Upper lobe of left lung (tissue), 6 donors: Measurements from ENCODE around the gene DSTYK. TPM values are rescaled to one million over a fixed set of nuclear protein-coding genes. Genes with fewer than 3 reads are reported as not detected.

Experiments
- ATAC-seq, 2 donors: fragments of 200-7000 bp; cut with Tn5 transposase; one replicate each; pipeline ENCODE4 v1.9.1; 2022; ENCODE audit warnings: mild to moderate bottlenecking in 2 of 2, moderate library complexity in 2 of 2; ENCODE audit not compliant: low FRiP score in 2 of 2
- DNase-seq, 2 donors: peaks; one replicate each; pipeline ENCODE4 v3.0.0-alpha.2; 2019 to 2020
- H3K27ac ChIP-seq, 4 donors: fragments of 200-600 bp; sonication (generic); one replicate each; pipeline ENCODE4 v1.5.1; 2016 to 2019
- H3K27me3 ChIP-seq, 4 donors: fragments of 200-600 bp; sonication (generic); one replicate each; pipeline ENCODE4 v1.5.1; 2017 to 2019
- H3K36me3 ChIP-seq, 4 donors: fragments of 200-600 bp; sonication (generic); one replicate each; pipeline ENCODE4 v1.5.1; 2016 to 2019
- H3K4me1 ChIP-seq, 4 donors: fragments of 200-600 bp; sonication (generic); one replicate each; pipeline ENCODE4 v1.5.1; 2018 to 2019
- H3K4me3 ChIP-seq, 4 donors: fragments of 200-600 bp; sonication (generic); one replicate each; pipeline ENCODE4 v1.5.1; 2017 to 2019; ENCODE audit warnings: mild to moderate bottlenecking in 2 of 4, moderate library complexity in 1 of 4
- H3K9me3 ChIP-seq, 4 donors: fragments of 200-600 bp; sonication (generic); one replicate each; pipeline ENCODE4 v1.5.1; 2018 to 2019
- CTCF ChIP-seq, 6 experiments: fragments of 450-650 bp in 4 of 6; fragments of 200-600 bp in 2 of 6; sonication (generic) in 2 of 6; IDR thresholded peaks; one replicate each; pipeline ENCODE4 v1.5.1; 2016 to 2019; ENCODE audit warnings: antibody characterized with exemption in 6 of 6
- EP300 ChIP-seq, 4 donors: sonication (generic); formaldehyde crosslinking; IDR thresholded peaks; one replicate each; pipeline ENCODE4 v1.5.1; 2017; ENCODE audit warnings: antibody characterized with exemption in 4 of 4, control low read depth in 2 of 4
- POLR2A ChIP-seq, 4 donors: fragments of 450-650 bp; IDR thresholded peaks; one replicate each; pipeline ENCODE4 v1.5.1; 2016 to 2017; ENCODE audit warnings: antibody characterized with exemption in 4 of 4, mild to moderate bottlenecking in 2 of 4
- POLR2AphosphoS5 ChIP-seq, 2 donors: sonication (generic); formaldehyde crosslinking; IDR thresholded peaks; one replicate each; pipeline ENCODE4 v1.5.1; 2017; ENCODE audit warnings: antibody characterized with exemption in 2 of 2
- WGBS, 2 donors: methylation state at CpG; one replicate each; pipeline ENCODE4 v1.1.5; 2017 to 2018; 5-methylcytosine and 5-hydroxymethylcytosine counted together
- total RNA-seq, 6 donors: library from RNA; depleted of rRNA in 4 of 6; stranded (reverse); fragments of >200 nt in 4 of 6; gene quantifications; one replicate each; pipeline versions ENCODE4 v1.1.0 to v1.2.1, GENCODE V29; 2016 to 2021
- donor health status: DM: no; HTN: no; CAD: no; lungs with moderate emphysema.
- donor health status: DM: no; HTN: yes; CAD: no; lungs with severe emphysema.

The DSTYK gene
- total RNA-seq, 6 donors from 2014 or later: 8.4 to 15.7 (median 10.6) TPM

- DNase-seq: no peak
- WGBS, 2 donors: 58 to 81% methylated on average over 4 to 6 of the region's 6 CpGs
- H3K4me3 ChIP-seq: no peak overlapping the region
- ATAC-seq: no peak
- H3K27ac ChIP-seq: peak overlapping the region in 1 of 4 donors; percentile 65
- H3K9me3 ChIP-seq: no peaks in the 10 kb centered on the region
- H3K27me3 ChIP-seq: no peaks in the 10 kb centered on the region
- TF ChIP-seq POLR2A (IDR thresholded peaks at IDR 0.05): no peak
- no peak for TF ChIP-seq EP300 (IDR thresholded peaks at IDR 0.05)
- TF ChIP-seq POLR2AphosphoS5 (IDR thresholded peaks at IDR 0.05): no peak
- TF ChIP-seq CTCF (IDR thresholded peaks at IDR 0.05): no peak
- peaks cover 30 to 38% (median 35%) of the 10 kb centered on the region in 4 donors for H3K4me1 ChIP-seq
- H3K36me3 ChIP-seq: no peaks in the 10 kb centered on the region
Observed at GRCh38 chr1:205250699-205251098, 39.2 kb upstream of the DSTYK start.

GRCh38 chr1:205249651-205250050, 38.1 kb upstream of the DSTYK start:
- no peak for DNase-seq
- no peak for ATAC-seq
- Histone ChIP-seq H3K27ac (peak overlapping the region; percentile 53 to 65 (median 57)), H3K36me3 (no peaks in the 10 kb centered on the region), H3K4me3 (no peak overlapping the region), H3K27me3 (no peaks in the 10 kb centered on the region), H3K4me1 (peaks cover 30 to 37% (median 34%) of the 10 kb centered on the region in 4 donors), H3K9me3 (no peaks in the 10 kb centered on the region)
- TF ChIP-seq EP300 (IDR thresholded peaks at IDR 0.05): no peak
- WGBS, 2 donors: 59 to 61% methylated on average over 4 of the region's 4 CpGs

- DNase-seq (peak; percentile 56 to 62), ATAC-seq (peak; percentile 20 to 32)
- H3K9me3 ChIP-seq: no peaks in the 10 kb centered on the region
- H3K4me1 ChIP-seq: peaks cover 30 to 37% (median 34%) of the 10 kb centered on the region in 4 donors
- no peaks in the 10 kb centered on the region for H3K36me3 ChIP-seq
- H3K27ac ChIP-seq: peak overlapping the region; percentile 53 to 65 (median 57)
- peak in 1 of 2 donors; percentile 37 for TF ChIP-seq POLR2AphosphoS5 (IDR thresholded peaks at IDR 0.05)
- no peak for TF ChIP-seq EP300 (IDR thresholded peaks at IDR 0.05)
- H3K27me3 ChIP-seq: no peaks in the 10 kb centered on the region
- no peak overlapping the region for H3K4me3 ChIP-seq
- WGBS, 2 donors: 22 to 50% methylated on average over 2 to 11 of the region's 11 CpGs
Observed at GRCh38 chr1:205248793-205249601, 37.5 kb upstream of the DSTYK start.

GRCh38 chr1:205247130-205247921, 35.8 kb upstream of the DSTYK start:
- H3K4me1 ChIP-seq: peaks cover 30 to 37% (median 34%) of the 10 kb centered on the region in 4 donors
- peak in 1 of 2 donors; percentile 13 for ATAC-seq

More at GRCh38 chr1:205247130-205247921, 35.8 kb upstream of the DSTYK start:
- no peaks in the 10 kb centered on the region for H3K27me3 ChIP-seq
- no peaks in the 10 kb centered on the region for H3K36me3 ChIP-seq
- H3K9me3 ChIP-seq: no peaks in the 10 kb centered on the region
- H3K4me3 ChIP-seq: no peak overlapping the region
- DNase-seq: no peak
- peak overlapping the region; percentile 18 to 60 (median 46) for H3K27ac ChIP-seq
- no peak for TF ChIP-seq POLR2AphosphoS5 (IDR thresholded peaks at IDR 0.05)
- no peak for TF ChIP-seq CTCF (IDR thresholded peaks at IDR 0.05)
- TF ChIP-seq POLR2A (IDR thresholded peaks at IDR 0.05): no peak
- no peak for TF ChIP-seq EP300 (IDR thresholded peaks at IDR 0.05)
- 38 to 41% methylated on average over 8 to 9 of the region's 9 CpGs for WGBS, 2 donors
